ENCODE data around the gene LCE2A.
"Not testable (repeated sequence)": the region's sequence is repeated elsewhere in the genome, so short reads cannot be mapped to it uniquely, and the experiment has no call there.

LCE2A gene

GRCh38 chr1:152697701-152698600 lies at the start of gene LCE2A:
Gene LCE2A (plus strand): TSS chr1:152698345. CDS start chr1:152698902, 557 bp downstream.
- DNase-seq, result no peak

- peak; percentile 48 for DNase-seq
Measured at GRCh38 chr1:152654110-152654509, 44.0 kb upstream of the LCE2A start.

- no peak for DNase-seq
Measured at GRCh38 chr1:152656459-152656858, 41.7 kb upstream of the LCE2A start.

DNA sequence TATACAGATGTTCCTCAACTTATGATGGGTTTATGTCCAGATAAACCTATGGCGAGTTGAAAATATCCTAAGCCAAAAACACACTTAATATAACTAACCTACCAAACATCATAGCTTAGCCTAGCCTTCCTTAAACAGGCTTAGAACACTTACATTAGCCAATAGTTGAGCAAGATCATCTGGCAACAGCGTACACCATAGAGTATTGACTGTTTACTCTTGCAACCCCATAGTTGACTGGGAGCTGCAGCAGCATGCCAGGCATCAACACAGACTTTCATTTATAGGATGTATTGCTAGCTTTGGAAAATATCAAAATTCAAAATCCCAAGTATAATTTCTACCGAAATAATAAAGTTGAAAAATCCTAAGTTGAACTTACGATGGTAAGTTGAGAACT lies 40.5 kb upstream of the LCE2A start:
- no peak for DNase-seq

DNA sequence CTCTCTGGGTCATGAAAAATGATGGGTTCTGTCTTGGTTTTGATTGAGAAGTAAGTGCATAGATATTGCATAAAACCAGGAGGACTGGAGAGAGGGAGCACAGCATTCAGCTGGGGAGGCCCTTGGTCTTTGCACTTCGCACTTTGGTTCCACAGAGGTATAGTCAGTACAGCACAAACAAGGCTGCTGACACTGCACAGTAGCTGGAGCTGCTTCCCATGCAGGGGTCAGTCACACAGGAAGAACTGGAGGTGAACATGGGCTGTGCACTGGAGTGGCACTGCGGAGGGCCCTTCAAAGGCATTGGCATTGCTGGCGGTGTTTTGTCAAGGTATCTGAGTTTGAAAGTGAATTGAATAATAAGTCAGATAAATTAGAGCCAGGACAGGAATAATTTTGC lies 39.5 kb upstream of the LCE2A start:
- no peak for DNase-seq

- no peak for DNase-seq
Measured at GRCh38 chr1:152663098-152663497, 35.0 kb upstream of the LCE2A start, which contains the start of gene LCE2D. Gene LCE2D (plus strand): TSS chr1:152663380. CDS start chr1:152664106, 726 bp downstream.

DNA sequence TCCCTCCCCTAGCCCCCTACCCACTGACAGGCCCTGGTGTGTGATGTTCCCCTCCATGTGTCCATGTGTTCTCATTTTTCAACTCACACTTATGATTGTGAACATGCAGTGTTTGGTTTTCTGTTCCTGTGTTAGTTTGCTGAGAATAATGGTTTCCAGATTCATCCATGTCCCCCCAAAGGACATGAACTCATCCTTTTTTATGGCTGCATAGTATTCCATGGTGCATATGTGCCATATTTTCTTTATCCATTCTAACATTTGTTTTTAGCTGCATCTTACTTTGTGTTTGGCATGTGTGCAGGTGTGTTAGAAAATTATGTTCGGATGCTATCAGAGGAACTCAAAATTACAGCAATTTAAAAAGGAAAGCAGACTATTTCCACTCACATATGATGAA lies 32.0 kb upstream of the LCE2A start:
- DNase-seq, result not testable (repeated sequence)

DNA sequence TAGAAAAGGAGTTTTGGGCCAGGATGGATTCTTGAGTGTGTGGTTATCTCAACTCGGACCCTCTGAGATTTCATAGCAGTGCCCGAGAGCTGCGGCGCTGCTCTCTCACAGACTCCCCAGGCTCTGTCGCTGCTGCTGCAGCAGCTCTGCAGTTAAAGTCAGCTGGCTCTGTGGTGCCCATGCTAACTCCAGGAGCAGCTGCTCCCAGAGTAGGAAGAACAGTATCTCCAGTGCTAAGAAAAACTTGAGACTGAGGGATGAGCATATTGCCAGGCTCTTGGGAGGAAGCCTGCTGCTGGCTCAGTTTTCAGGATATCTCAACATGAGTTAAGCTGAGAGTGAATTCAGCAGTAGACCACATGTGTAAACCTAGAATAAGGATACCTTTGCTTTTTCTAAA lies 30.5 kb upstream of the LCE2A start:
- no peak for DNase-seq

- no peak for DNase-seq
Measured at GRCh38 chr1:152673016-152673415, 25.1 kb upstream of the LCE2A start.

GRCh38 chr1:152674983-152675382 lies 23.2 kb upstream of the LCE2A start, which contains the start of gene LCE2C:
Gene LCE2C (plus strand): TSS chr1:152675279. CDS start chr1:152676016, 737 bp downstream.
- DNase-seq, result not testable (repeated sequence)

DNA sequence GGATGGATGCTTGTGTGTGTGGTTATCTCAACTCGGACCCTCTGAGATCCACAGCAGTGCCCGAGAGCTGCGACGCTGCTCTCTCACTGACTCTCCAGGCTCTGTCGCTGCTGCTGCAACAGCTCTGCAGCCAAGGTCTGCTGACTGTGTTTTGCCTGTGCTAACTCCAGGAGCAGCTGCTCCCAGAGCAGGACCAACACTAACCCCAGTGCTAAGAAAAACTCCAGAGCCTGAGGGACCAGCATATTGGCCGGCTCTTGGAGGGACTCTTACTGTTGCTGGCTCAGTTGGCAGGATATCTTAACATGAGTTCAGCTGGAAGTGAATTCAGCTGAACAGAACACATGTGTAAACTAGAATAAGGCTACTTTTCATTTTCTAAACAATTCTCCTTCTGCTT lies 18.7 kb upstream of the LCE2A start:
- DNase-seq, result no peak

GRCh38 chr1:152681616-152682015 lies 16.5 kb upstream of the LCE2A start:
- no peak for DNase-seq

DNA sequence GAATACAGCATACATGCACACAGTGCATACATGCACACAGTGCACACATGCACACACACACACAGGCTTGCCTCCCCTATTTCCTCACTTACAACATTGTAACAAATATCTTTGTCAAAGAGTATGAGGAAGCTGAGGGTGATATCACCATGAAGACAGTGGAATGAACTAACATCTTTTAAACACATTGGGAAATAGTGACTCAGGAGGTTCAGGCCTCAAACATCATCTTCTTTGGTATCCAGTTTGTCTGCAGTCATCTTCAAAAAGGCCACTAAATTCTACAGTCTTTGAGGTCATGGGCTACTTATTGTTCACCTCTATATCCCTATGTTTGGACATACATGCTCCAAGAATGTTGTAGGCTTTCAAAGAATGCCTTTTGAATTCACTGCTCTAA lies 14.3 kb upstream of the LCE2A start:
- DNase-seq, result no peak

- DNase-seq, result not testable (repeated sequence)
Measured at GRCh38 chr1:152685823-152686222, 12.3 kb upstream of the LCE2A start, which contains the start of gene LCE2B. Gene LCE2B (plus strand): TSS chr1:152686123. CDS start chr1:152686844, 721 bp downstream.

DNA sequence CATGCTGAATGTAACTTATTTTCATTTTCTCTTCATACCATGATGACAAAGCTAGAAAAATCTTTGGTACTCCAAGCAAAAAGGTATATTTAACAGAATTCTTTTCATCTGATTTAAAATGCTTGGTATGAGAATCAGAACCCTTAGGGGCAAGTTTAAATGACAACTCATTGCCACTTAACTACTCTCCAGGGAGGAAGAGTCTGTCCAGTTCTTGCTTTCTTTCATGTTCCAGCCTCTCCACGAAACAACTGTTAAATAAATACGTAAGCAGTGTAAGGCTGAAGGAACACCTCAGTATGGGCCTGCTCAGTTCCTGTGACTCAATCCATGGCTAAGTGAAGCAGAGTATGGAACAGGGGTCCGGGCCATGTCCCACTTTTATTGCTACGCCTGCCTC lies 1.6 kb downstream of the LCE2A start:
- no peak for DNase-seq

- no peak for DNase-seq
Measured at GRCh38 chr1:152707860-152708259, 9.7 kb downstream of the LCE2A start, which contains the start of gene LCE4A. Gene LCE4A (plus strand): TSS chr1:152708160. CDS start chr1:152709076, 916 bp downstream.

DNA sequence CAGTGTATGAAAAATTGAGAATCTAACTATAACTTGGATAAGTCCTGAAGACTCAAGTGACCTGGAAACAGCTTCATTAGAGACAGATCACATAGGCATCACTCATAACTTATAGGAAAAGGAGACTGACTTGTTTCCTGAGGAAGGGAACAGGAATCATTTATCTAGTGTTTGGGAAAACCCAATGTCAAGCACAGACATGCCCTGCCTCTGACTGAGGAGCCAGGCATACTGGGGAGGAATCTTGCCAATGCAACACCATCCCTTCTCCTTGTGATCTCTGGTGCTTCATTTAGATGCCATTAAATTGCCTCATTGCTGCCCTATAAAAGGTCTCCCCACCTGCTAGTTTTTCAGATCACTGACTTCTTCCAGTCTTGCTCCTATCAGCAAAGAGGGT lies 20.1 kb downstream of the LCE2A start:
- DNase-seq, result no peak

DNA sequence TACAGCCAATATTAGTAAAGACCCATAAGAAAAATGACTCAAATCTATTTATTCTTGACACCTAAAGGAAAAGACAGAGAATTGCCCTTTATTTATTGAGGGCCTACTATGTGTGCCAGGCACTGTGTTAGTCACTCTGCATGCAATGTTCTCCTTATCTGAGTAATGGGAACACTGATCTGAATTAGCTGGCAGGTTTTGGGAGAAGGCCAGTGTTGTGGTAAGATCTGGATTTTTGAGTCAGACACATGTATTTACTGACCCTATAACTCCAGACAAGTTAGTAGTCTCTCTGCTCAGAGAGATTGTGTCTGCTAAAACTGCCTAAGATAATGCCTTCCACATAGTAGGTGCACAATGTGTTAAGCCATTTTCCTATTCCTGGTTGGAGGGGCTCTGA lies 27.1 kb downstream of the LCE2A start:
- no peak for DNase-seq

- no peak for DNase-seq
Measured at GRCh38 chr1:152728986-152729385, 30.8 kb downstream of the LCE2A start.

DNA sequence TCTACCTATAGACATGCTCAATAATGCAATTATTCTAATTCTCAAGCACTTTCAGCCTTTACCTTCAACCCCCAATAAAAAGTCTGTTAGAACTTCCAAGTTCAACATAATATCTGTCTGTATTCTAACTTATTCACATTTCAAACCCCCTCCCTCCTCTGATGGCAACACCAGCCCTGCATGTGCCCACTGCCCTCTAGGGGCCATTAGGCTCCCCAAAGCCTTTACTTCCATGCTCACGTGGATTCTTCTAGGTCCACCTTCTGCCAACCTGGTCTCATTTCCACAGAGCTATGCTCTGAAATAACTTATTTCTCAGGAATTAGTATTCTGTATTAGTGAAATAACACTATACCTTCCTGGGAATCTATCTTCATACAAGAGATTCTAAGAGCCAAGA lies 37.5 kb downstream of the LCE2A start:
- DNase-seq, result no peak

GRCh38 chr1:152737997-152738396 lies 39.9 kb downstream of the LCE2A start:
- no peak for DNase-seq

- no peak for DNase-seq
Measured at GRCh38 chr1:152739841-152740240, 41.7 kb downstream of the LCE2A start.

GRCh38 chr1:152741656-152742055 lies 43.5 kb downstream of the LCE2A start:
- no peak for DNase-seq

- no peak for DNase-seq
Measured at GRCh38 chr1:152743371-152744145, 45.4 kb downstream of the LCE2A start.

Data from NCI-H226 (cell line).